Naive B cell (primary cell): ENCODE measurements around the gene FITM1. TPM values are rescaled to one million over a fixed set of nuclear protein-coding genes. Genes with fewer than 3 reads are reported as not detected.

ENCODE experiments used
- ATAC-seq, 2 donors: fragments of 150-1000 bp; cut with Tn5 transposase; 2 replicates each; pipeline ENCODE4 v1.10.0; 2021; ENCODE audit warnings: low read depth in 2 of 2, mild to moderate bottlenecking in 2 of 2, moderate library complexity in 2 of 2
- DNase-seq: peaks from one replicate; pipeline ENCODE4 v3.0.0; 2022
- H3K27ac Mint-ChIP-seq, 6 donors: one replicate each; pipeline ENCODE4 v1.8.0; 2020 to 2022; ENCODE audit warnings: mild to moderate bottlenecking in 6 of 6, mixed read lengths in 6 of 6, moderate library complexity in 5 of 6, inconsistent platforms in 2 of 6
- H3K27me3 Mint-ChIP-seq, 3 donors: one replicate each; pipeline ENCODE4 v1.8.0; 2021 to 2022; ENCODE audit warnings: mixed read lengths in 3 of 3, mild to moderate bottlenecking in 1 of 3
- H3K36me3 Mint-ChIP-seq, 2 donors: one replicate each; pipeline ENCODE4 v1.8.0; 2020 to 2022; ENCODE audit warnings: mixed read lengths in 2 of 2, inconsistent platforms in 1 of 2, mild to moderate bottlenecking in 1 of 2
- H3K4me1 Mint-ChIP-seq, 3 donors: one replicate each; pipeline ENCODE4 v1.8.0; 2020 to 2022; ENCODE audit warnings: mixed read lengths in 3 of 3, inconsistent platforms in 1 of 3, mild to moderate bottlenecking in 1 of 3, moderate library complexity in 1 of 3
- H3K4me3 Mint-ChIP-seq, 8 donors: one replicate each; pipeline ENCODE4 v1.8.0; 2020 to 2022; ENCODE audit warnings: mild to moderate bottlenecking in 8 of 8, mixed read lengths in 8 of 8, moderate library complexity in 8 of 8, inconsistent platforms in 2 of 8
- H3K9me3 Mint-ChIP-seq, 7 donors: one replicate each; pipeline ENCODE4 v1.8.0; 2020 to 2022; ENCODE audit warnings: mixed read lengths in 7 of 7, mild to moderate bottlenecking in 5 of 7, inconsistent platforms in 2 of 7, moderate library complexity in 1 of 7
- polyA plus RNA-seq, 6 donors: library from polyadenylated mRNA; unstranded; fragments of 300-500 nt; fragmentation: Illumina TruSeq; gene quantifications; one replicate each; pipeline ENCODE4 v1.2.3, GENCODE V29; 2021; ENCODE audit warnings: low read depth in 6 of 6

The FITM1 gene
- polyA plus RNA-seq, 6 donors from 2014 or later, result 0.29 to 1.4 (median 0.53) TPM; not detected in 1

DNA sequence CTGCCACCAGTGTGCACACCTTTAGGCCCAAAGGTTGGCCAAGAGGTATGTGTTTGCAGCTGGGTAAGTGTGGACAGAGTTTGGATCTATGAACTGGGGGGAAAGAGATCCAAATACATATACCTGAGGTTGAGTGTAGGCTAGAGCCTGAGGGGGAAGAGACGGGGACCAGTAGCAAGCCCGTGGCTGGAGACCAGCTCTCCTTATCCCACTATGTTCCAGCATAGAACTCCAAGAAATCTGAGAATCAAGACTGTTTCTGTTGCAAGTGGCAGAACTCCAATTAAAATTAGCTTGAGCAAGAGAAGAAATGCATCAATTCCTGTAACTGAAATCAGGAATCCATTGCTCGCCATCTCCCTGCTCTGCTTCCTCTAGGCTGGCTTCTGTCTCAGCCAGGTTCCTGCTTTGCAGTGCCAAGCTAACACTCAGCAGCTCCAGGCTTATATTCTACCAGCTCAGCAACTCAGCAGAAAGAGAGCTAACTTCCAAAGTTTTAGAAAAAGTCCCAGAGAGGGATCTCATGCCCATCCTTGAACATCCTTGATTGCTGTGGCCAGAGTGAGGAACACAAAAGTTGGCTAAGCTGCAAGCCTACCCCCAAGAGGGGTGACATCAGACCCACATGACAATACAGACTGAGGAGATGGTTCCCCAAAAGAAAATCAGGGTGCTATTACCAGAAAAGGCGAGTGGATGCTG is 37.8 kb upstream of the FITM1 start:
- H3K27ac Mint-ChIP-seq, result peak overlapping the region in 4 of 6 donors; percentile 93 to 96 (median 96)
- H3K4me3 Mint-ChIP-seq, result peak overlapping the region; percentile 79 to 100 (median 98)
- H3K27me3 Mint-ChIP-seq, result no peaks in the 10 kb centered on the region
- H3K36me3 Mint-ChIP-seq, result peaks cover 0 to 6% of the 10 kb centered on the region in 2 donors
- no peak for DNase-seq
- H3K4me1 Mint-ChIP-seq, result peaks cover 36 to 54% (median 38%) of the 10 kb centered on the region in 3 donors
- H3K9me3 Mint-ChIP-seq, result no peaks in the 10 kb centered on the region
- ATAC-seq, result no peak

GRCh38 chr14:24093207-24093900 is 37.1 kb upstream of the FITM1 start:
- H3K9me3 Mint-ChIP-seq, result no peaks in the 10 kb centered on the region
- DNase-seq (no peak), ATAC-seq (no peak)
- peaks cover 0 to 6% of the 10 kb centered on the region in 2 donors for H3K36me3 Mint-ChIP-seq
- H3K4me1 Mint-ChIP-seq, result peaks cover 36 to 54% (median 38%) of the 10 kb centered on the region in 3 donors
- H3K27me3 Mint-ChIP-seq, result no peaks in the 10 kb centered on the region
- H3K4me3 Mint-ChIP-seq, result peak overlapping the region; percentile 96 to 100 (median 99)
- peak overlapping the region; percentile 81 to 96 (median 96) for H3K27ac Mint-ChIP-seq

- H3K9me3 Mint-ChIP-seq, result no peaks in the 10 kb centered on the region
- H3K27me3 Mint-ChIP-seq, result no peaks in the 10 kb centered on the region
- peak; percentile 62 for DNase-seq
- H3K4me3 Mint-ChIP-seq, result peak within 1 kb of the TSS; percentile 96 to 100 (median 99)
- H3K36me3 Mint-ChIP-seq, result peaks cover 0 to 8% of the 10 kb centered on the region in 2 donors
- H3K4me1 Mint-ChIP-seq, result peaks cover 36 to 54% (median 38%) of the 10 kb centered on the region in 3 donors
- ATAC-seq, result peak; percentile 64 to 67
- peak within 1 kb of the TSS; percentile 93 to 98 (median 96) for H3K27ac Mint-ChIP-seq
Measured at GRCh38 chr14:24093901-24094840, 36.3 kb upstream of the FITM1 start, which contains the start of gene PCK2. Gene PCK2 (plus strand): TSS chr14:24094311. CDS start chr14:24094406, 95 bp downstream.

DNA sequence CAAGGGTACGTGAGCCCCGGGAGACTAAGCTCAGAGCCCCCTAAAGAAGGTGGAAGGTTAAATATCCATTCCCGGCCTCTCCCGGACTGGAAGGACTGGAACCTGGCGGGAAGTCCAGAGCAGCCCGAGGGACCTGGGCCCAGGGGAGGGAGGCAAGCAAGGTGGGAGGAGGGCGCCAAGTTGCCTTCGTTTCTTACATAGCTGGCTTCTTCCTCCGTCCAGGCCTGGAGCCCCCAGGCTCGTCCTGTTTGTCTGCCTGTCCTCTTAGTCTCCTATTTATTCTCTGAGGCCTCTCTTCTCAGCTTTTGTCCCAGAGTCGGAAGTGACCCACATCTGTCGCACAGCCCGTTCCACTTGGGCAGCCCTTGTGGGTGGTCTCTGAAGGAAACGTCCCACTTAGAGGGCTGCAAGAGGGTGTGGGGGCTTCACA is 35.6 kb upstream of the FITM1 start:
- DNase-seq, result no peak
- Mint-ChIP-seq H3K9me3 (no peaks in the 10 kb centered on the region), H3K36me3 (peaks cover 0 to 14% of the 10 kb centered on the region in 2 donors), H3K27ac (peak overlapping the region; percentile 88 to 98 (median 96)), H3K4me3 (peak overlapping the region; percentile 96 to 100 (median 99)), H3K27me3 (no peaks in the 10 kb centered on the region), H3K4me1 (peaks cover 32 to 55% (median 43%) of the 10 kb centered on the region in 3 donors)
- ATAC-seq, result no peak

DNA sequence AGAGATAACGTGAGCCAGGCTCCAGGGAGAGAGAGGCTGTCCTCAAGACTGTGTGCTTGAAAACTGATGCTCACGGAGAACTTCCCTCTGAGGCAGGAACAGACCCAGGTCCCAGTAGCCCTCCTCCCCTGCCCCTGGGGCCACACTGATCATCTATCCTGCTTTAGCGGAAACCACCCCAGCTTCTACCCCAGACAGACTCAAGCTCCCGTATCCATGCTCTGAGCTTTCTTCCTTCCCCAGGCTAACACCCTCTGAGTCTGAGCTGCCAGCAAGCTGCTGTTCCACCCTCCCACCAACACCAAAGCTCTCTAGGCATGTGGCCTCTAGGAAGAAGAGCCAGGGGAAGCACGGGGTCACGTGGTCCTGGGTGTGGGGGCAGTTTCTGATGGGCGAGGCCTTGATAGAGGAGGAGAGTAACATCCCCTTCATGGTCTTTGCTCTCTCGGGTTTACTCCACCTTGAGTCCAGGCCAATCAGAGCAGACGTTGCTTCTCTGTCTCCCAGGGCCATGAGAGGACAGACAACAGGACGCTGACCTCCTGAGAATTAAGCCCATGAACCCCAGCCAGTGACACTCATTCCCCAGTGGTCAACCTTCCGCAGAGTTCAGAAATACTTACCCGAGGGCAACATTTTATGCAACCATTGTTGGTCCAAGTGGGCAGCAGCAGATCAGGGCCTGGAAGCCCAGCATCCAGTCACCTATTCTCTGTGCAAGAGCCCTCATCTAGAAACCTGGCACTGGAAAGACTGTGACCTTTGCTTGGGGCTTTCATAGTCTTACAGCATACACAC is 35.0 kb upstream of the FITM1 start:
- Mint-ChIP-seq H3K27me3 (no peaks in the 10 kb centered on the region), H3K4me3 (peak overlapping the region; percentile 96 to 100 (median 99)), H3K36me3 (peaks cover 0 to 14% of the 10 kb centered on the region in 2 donors), H3K9me3 (no peaks in the 10 kb centered on the region), H3K4me1 (peaks cover 30 to 50% (median 41%) of the 10 kb centered on the region in 3 donors), H3K27ac (peak overlapping the region; percentile 88 to 98 (median 96))
- ATAC-seq (peak; percentile 49 to 55), DNase-seq (peak; percentile 54)

- Mint-ChIP-seq H3K4me3 (peak overlapping the region; percentile 36 to 82 (median 58)), H3K4me1 (peaks cover 26 to 46% (median 37%) of the 10 kb centered on the region in 3 donors), H3K36me3 (peaks cover 0 to 14% of the 10 kb centered on the region in 2 donors), H3K9me3 (no peaks in the 10 kb centered on the region), H3K27me3 (no peaks in the 10 kb centered on the region), H3K27ac (peak overlapping the region in 4 of 6 donors; percentile 18 to 69 (median 56))
- no peak for DNase-seq
- ATAC-seq, result no peak
Measured at GRCh38 chr14:24096545-24097181, 33.8 kb upstream of the FITM1 start.

DNA sequence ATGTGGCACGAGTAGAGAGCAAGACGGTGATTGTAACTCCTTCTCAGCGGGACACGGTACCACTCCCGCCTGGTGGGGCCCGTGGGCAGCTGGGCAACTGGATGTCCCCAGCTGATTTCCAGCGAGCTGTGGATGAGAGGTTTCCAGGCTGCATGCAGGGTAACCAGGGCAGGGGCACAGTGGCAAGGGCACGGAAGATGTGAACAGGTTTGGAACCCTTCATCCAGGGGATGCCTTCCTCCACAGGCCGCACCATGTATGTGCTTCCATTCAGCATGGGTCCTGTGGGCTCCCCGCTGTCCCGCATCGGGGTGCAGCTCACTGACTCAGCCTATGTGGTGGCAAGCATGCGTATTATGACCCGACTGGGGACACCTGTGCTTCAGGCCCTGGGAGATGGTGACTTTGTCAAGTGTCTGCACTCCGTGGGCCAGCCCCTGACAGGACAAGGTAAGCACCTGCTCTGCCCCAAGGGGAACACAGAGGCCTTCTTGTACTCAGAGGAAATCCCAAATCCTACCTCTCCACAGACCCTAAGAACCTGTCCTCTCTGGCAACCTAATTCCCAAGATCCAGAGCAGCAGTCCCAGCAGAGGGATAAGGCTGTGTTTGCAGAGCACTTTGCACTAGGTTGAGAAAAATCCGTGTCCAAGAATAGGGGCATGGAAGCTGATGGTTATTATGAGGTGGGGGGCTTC is 32.1 kb upstream of the FITM1 start:
- peaks cover 0 to 22% of the 10 kb centered on the region in 2 donors for H3K36me3 Mint-ChIP-seq
- no peak for ATAC-seq
- H3K27ac Mint-ChIP-seq, result peak overlapping the region in 2 of 6 donors; percentile 65 to 78
- peaks cover 24 to 35% (median 32%) of the 10 kb centered on the region in 3 donors for H3K4me1 Mint-ChIP-seq
- peak overlapping the region in 1 of 8 donors; percentile 61 for H3K4me3 Mint-ChIP-seq
- DNase-seq, result no peak
- H3K9me3 Mint-ChIP-seq, result no peaks in the 10 kb centered on the region
- H3K27me3 Mint-ChIP-seq, result no peaks in the 10 kb centered on the region

DNA sequence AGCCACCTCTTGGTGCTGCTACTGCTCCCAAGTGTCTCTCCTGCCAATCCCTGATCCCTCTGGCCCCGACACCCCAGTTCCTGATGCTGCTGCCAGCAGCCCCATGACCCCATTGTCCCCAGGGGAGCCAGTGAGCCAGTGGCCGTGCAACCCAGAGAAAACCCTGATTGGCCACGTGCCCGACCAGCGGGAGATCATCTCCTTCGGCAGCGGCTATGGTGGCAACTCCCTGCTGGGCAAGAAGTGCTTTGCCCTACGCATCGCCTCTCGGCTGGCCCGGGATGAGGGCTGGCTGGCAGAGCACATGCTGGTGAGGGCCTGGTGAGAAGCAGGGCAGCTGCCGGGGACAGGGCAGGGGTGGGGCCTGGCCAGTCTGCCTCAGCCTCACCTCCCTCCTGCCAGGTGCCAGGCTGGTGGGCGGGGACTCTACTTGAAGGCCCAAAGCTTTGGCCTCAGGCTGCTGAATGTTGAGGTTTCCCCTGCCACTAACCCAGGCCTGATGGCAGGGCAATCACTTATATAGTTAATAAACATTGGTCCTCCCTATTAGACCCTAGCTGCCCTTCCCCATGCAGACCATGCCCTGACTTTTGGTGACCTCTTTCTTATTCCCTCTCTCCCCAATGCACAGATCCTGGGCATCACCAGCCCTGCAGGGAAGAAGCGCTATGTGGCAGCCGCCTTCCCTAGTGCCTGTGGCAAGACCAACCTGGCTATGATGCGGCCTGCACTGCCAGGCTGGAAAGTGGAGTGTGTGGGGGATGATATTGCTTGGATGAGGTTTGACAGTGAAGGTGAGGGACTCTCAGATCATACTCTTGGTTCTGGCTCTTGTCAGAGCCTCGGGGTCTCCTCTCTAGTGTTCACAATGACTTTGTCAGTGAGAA is 31.3 kb upstream of the FITM1 start:
- DNase-seq, result no peak
- no peak overlapping the region for H3K27ac Mint-ChIP-seq
- peaks cover 20 to 31% (median 27%) of the 10 kb centered on the region in 3 donors for H3K4me1 Mint-ChIP-seq
- H3K36me3 Mint-ChIP-seq, result peaks cover 6 to 29% of the 10 kb centered on the region in 2 donors
- no peaks in the 10 kb centered on the region for H3K27me3 Mint-ChIP-seq
- peak overlapping the region in 2 of 8 donors; percentile 56 to 61 for H3K4me3 Mint-ChIP-seq
- H3K9me3 Mint-ChIP-seq, result no peaks in the 10 kb centered on the region
- no peak for ATAC-seq

- Mint-ChIP-seq H3K27me3 (no peaks in the 10 kb centered on the region), H3K4me3 (no peak overlapping the region), H3K4me1 (peaks cover 14 to 21% (median 20%) of the 10 kb centered on the region in 3 donors), H3K9me3 (peaks cover 0 to 2% (median 0%) of the 10 kb centered on the region in 7 donors), H3K27ac (peak overlapping the region in 1 of 6 donors; percentile 30), H3K36me3 (peaks cover 14 to 31% of the 10 kb centered on the region in 2 donors)
- DNase-seq (no peak), ATAC-seq (no peak)
Measured at GRCh38 chr14:24100197-24100981, 30.1 kb upstream of the FITM1 start.

DNA sequence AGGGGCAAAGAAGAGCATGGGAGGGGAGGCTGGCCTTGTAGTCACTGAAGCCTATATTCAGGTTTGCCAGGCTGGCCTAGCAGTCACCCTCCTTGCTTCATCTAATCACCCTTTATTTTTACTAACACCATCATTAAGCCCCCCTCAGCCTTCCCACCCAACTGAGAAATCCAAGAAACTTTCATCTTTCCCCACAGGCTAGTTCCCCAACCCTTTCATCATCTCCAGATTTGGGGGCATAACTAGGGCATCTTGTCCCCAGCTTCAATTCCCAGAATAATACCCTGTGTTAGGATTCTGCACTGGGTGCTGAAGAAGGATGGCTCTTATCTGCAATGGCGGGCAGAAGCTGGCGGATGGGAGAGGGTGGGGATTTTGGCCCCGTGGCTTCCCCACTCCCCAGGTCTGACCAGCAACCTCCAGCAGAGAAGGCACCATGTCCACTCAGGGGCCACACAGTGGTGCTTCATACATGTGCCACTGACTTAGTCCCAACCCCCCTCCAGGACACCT is 29.4 kb upstream of the FITM1 start:
- no peak for ATAC-seq
- H3K4me1 Mint-ChIP-seq, result peaks cover 10 to 15% (median 14%) of the 10 kb centered on the region in 3 donors
- peaks cover 0 to 2% (median 0%) of the 10 kb centered on the region in 7 donors for H3K9me3 Mint-ChIP-seq
- peak overlapping the region in 1 of 8 donors; percentile 29 for H3K4me3 Mint-ChIP-seq
- no peak for DNase-seq
- H3K27ac Mint-ChIP-seq, result peak overlapping the region in 1 of 6 donors; percentile 47
- H3K27me3 Mint-ChIP-seq, result no peaks in the 10 kb centered on the region
- H3K36me3 Mint-ChIP-seq, result peaks cover 14 to 31% of the 10 kb centered on the region in 2 donors
